Measurements from ENCODE around the gene TIAM1. TPM values are rescaled to one million over a fixed set of nuclear protein-coding genes. Genes with fewer than 3 reads are reported as not detected.

TIAM1 gene
- total RNA-seq, 1 experiment from 2014 or later: 9.4 TPM

DNA sequence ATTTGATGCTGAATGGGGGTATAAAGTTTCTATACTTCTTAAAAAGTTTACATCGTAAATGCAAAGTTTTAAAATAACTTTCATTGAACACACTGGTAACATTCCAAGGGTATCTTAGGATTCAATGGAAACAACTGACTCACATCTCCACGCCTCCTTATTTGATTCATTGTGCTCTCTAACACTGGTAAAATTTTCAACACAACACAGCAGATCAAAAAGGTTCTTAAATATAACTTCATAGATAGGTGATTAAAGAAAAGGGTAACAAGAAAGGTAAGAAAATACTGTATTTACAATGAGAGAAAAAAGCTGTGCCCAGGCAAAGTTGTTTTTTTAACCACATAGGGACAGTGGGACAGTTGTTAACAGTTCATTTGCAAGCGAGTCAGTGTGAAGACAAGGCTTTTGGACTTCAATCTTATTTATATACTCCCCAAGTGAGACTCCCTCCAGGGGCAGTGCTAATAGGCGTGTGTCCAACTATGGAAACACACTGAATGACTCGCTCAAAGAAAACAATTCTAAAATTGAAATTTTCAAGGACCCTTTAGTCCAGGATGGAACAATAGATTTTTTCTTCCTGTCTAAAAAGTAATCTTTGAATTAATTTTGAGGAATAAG is 140.5 kb downstream of the TIAM1 start:
- no peak for DNase-seq (ENCODE audit: low spot score)

DNA sequence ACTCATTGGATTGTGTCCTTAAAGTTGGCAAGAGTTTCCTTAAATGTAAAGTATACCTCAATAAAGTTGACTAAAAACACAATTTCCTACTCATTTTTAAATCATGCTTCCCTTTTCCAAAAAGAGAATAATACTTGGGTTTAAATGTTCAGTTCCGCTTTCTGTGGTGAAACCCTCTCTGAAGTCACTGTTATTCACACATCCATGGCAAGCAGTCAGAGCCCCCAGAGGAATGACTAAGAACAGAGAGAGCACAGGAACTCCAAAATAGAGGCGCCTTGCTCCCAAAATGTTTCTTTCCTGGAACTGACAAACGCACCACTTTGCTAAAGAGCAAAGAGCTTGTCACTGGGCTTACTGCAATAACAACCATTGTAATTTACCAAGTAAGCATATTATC is 142.5 kb downstream of the TIAM1 start:
- no peak for DNase-seq (ENCODE audit: low spot score)

DNA sequence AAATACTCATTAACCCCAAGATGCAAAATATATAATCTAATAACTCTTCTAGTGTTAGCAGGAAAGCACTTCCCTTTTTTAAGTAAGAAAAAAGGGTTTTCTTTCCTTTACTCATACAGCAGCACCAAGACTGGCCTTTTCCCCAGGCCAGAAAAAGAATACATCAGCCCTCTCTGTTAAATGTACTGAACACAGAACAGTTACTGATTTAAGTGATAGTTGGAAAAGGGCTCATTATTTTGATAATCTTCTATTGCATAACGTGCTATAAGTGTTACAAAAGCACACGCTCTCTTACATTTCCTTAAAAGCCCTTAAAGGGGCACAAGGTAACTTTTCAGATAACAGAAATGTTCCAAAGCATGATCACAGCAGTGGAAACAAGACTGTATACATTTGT is 142.9 kb downstream of the TIAM1 start:
- no peak for DNase-seq (ENCODE audit: low spot score)

DNA sequence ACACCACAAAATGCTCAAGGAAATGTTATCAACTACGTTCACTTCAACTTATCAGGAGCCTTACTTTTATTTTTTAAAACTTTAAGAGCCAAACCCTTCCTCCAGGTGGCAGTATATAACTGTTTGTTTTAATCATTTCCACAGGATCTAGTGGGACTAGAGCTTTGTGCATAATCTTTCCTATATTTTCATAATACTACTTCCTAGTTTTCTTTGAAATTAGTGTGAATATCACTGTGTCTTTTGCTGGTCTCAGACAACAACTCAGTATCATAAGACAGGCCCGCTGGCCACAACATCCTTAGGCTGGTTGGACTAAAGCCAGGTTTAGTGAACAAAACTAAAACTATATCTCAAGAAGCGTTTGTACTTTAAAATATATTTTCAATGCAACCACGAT is 145.5 kb downstream of the TIAM1 start:
- peak; percentile 40 for DNase-seq (ENCODE audit: low spot score)

DNA sequence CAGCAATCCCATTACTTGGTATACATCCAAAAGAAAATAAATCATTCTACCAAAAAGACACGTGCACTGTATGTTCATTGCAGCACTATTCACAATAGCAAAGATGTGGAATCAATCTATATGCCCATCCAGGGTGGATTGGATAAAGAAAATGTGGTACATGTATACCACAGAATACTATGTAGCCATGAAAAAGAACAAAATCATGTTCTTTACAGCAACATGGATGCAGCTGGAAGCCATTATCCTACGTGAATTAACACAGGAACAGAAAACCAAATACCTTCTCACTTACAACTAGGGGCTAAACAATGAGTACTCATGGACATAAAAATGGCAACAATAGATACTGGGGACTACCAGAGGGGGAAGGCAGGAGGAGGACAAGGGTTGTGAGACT is 147.3 kb downstream of the TIAM1 start:
- DNase-seq (ENCODE audit: low spot score): no peak

DNA sequence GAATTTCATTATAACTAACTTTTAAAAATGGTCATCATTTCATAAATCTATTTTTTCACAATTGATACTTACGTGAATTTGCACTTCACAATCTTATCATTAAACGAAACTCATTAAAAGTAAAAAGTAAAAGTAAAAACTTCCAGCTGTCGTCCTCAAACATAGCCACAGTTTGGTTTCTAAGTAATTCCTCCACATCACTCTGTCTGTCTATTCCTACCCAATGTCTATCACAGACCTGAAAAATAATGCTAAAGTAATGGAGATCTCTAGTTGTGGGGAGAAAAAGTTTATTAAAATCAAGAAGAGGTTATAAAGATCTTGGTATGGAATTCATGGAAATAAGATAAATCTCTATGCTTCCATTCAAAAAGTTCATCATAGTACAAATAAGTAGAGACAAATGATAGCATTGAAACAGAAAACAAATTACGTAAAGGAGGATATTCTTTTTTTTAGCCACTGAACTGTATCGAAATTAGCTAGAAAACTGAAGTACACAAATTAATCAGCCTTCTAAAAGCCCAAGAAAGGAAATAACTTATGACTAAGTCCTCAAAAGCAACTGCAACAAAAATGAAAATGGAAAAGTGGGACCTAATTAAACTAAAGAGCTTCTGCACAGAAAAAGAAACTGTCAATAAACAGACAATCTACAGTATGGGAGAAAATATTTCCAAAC is 148.6 kb downstream of the TIAM1 start:
- DNase-seq (ENCODE audit: low spot score): no peak

DNA sequence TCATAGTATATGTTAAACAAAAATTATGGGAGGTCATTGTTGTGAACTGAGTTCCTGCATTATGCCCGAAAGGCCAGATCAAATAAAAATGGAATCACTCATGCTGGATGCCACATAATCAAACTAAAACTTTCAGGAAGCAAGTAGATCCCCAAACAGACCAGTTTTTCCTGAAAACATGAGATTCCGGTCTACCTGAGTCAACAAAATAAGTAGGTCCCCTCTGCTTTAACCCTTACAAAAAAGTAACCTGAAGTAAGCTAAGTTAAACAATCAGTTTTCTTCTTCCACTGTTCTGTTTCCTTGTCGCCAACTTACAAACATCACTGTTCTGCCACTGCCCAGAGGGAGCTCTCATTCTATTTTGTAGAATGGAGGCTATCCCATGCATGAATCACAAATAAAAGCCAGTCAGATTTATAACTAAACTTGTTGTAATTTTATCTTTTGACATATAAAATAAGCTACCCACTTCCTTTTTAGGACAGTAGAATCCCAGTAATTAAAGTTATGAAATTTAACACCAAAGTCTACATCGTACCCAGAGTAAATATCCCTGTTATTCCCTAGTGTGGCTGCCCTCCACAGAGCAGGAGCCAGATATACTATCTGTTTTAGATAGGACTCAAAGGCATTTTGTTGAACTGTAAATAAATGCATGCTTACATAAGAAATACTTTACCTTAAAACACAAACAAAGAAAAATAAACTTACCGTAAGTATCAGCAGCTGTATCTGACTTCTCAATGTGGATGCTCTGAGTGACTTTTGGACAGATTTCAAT is 149.4 kb downstream of the TIAM1 start:
- DNase-seq (ENCODE audit: low spot score): peak; percentile 30

DNA sequence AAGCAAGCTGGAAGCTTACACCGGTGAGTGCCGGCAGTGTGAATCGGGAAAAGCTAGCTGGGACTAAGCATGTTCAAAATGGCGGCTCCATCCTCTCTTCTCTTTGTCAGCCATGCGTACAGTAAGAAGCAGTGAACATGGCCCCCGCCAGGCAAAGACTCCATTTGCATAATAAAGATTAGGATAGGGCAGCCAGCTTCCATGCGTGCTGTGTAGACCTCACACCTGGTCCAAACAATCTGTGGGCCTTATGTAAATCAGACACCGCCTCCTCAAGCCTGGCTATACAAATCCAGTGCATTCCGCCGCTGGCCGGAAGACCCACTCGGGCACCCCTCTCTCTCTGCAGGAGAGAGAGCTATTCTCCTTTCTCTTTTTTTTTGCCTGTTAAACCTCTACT is 150.3 kb downstream of the TIAM1 start:
- DNase-seq (ENCODE audit: low spot score): no peak

DNA sequence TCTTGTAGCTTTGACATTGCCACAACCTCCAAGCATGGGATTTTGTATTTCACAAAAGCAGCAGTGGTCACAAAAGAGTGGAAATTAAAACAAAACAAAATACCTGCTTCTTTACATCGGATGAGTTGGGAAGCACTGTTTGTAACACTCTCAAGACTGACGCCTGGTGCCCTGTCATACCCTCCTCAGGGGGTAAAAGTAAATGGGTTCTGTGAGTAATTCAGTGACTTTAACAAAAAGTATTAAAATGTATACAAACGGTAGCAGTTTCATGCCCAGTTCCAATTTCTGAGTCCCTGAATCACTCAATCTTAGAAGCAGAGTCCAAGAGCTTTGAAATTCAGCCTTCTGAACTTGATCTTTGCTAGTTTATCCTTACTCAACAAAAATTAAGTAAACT is 152.5 kb downstream of the TIAM1 start:
- no peak for DNase-seq (ENCODE audit: low spot score)

DNA sequence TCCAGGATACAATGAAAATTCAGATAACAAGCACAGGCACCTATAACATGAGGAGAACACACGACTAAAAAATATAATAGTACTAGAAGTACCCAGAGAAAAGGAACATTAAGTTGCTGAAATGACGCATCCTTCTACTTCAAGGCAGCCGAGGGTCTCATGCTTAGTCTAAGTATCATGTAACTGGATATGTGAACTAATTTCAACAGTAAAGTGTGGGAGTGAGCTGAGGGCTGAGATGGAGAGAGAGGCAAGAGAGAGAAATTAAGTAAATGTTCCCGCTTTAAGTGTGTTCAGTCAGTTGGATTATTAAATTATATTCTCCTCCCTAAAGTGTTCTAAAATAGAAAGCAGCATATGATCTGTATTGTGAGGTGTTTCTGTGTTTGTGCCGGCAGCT is 153.5 kb downstream of the TIAM1 start:
- DNase-seq (ENCODE audit: low spot score): no peak

DNA sequence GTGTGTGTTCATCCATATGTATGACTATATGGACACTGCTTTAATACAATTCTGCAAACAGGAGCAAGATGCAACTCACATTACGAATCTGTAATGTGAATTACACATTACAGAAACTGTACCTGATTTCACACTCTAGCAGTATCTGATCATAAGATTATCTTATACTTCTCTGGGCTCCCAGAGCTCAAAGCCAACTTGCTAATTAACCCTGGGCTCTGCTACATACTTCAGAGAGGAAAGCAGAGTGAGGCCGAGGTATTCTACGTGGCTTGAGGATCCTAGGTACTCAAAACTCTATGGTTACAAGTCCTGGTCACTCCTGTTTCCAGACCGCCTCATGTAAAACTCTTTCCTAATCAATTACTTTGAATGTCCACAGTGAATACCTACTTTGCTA is 156.6 kb downstream of the TIAM1 start:
- no peak for DNase-seq (ENCODE audit: low spot score)

DNA sequence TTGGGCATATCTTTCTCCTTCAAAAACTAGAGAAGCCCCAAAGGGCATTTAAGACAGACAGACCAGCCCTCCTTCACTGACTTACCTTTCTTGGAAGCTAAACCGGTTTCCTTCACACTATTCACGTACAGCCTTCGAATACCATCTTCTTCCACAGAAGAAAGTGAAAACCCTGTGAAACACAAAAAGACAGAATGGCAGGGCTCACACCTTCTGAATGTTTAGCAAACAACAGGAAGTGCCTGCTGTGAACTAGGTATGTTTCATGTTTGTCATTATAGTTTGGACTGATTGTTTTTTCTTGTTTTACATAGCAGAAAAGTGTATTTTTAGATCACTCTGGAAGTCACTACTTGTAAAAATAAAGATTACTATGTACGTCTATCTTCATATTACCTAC is 157.1 kb downstream of the TIAM1 start:
- DNase-seq (ENCODE audit: low spot score): no peak

DNA sequence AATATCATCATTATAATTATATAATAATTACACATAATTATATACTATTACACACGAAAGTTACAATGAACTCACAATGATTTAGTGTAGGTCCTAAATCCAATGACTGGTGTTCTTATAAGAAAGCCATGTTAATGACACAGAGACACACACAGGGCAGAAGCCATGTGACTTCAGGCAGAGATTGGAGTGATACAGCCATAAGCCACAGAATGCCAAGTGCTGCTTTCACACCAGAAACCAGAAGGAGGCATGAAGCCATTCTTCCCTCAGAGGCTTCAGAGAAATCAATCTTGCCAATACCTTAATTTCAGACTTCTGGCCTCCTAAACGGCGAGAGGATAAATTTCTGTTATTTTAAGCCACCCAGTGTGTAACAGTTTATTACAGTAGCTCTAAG is 158.4 kb downstream of the TIAM1 start:
- DNase-seq (ENCODE audit: low spot score): no peak

DNA sequence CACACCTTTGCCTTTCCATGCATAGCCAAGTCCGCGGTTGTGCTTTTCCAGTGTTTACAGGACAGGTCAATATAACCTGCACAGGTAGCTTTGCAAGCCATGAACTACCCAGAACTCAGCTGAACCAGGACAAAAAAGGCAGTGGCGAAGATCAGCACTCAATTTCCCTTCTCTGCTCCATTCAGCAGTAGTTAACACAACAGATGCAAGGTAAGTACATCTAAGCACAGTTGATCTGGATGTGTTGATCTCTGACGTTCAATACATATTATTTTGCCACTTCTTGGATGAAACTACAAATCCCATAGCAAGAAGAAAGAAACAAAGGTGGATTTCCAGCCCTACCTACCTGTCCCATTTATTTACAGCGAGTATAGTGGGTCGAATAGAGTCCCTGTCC is 159.2 kb downstream of the TIAM1 start:
- no peak for DNase-seq (ENCODE audit: low spot score)

DNA sequence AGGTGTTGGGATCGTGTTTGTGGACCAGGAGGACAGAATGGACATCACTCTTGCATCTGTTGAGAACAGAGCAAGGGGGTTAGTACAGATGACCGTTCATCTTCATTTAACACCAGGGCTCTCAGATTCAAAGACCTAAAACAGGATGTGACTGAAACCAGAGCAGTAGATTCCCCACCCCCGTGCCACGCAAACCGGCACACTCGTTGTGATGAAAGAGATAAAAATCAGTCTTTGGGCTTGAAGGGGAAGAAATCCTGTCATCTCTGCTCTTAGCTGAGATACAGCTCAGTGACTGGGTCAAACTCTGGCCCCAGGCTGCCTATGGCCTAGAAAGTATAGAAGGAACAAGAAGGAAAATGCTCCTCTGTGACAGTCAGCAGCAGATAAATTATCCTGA is 159.6 kb downstream of the TIAM1 start:
- no peak for DNase-seq (ENCODE audit: low spot score)

DNA sequence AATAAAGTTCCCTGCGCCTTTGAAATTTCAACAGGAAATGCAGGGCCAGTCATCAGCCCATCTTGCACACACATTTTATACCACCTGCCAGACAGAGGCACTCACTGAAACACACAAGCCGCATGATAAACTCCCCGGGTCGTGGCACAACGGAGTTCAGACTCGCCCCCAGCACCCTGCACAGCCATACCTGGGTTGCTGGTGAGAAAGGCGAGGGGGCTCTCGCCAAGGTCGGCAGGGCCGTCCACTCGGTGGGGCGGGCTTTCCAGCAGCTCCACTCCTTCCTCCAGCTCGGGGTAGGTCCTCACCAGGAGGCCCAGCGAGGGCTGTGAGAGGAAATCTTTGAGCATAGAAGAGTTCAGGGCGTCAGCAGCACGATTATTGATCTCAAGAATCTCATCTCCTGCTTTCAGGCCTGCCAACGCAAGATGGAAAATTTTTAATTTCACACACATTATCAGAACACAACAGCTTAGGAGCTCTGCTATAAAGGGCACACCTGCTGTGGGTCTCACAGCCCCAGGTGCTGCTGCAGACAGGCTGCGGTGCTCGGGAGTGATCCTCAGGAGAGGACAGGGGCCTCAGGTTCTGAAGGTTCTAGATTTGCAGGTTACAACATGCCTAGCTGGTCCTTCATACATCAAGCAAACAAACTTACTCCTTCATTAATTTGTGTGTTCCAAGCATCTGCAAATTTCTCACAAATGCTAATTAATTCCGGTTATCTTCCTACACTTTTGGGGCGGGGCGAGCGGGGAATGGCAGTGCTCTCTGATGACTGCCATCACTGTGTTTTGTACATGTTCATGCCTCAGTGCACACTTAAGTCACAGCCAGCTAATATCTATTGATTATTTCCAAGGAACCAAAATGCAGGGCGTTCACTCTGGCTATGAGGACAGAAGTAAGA is 161.6 kb downstream of the TIAM1 start:
- no peak for DNase-seq (ENCODE audit: low spot score)

DNA sequence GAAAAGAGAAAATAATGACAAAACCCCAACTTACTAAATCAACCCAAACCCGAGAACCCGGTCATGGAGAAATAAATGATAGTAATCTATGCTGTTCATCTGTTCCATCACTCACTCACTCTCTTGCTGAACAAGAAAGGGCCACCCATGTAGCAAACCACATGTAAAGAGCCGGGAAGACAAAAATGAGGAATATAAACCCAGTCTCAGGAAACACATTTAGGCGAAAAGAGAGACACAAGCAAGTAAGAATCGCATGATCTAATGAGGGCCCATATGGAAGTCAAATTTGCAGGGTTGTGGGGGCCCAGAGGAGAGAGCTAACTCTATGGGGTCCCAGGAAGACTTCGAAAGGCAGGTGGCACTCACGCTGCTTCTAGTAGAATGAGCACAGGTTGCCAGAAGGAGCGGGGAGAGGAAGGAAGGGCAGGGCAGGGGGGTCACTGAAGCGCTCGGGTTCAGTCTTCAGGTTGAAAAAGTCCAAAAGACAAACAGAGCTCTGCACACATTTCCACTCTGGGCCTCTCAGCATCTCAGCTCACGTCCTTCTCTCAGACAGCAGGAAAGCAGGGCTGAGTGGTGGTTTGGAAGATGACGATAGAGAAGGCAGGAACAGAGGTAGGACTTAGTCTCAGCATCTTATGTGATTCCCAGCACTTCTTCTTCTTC is 162.8 kb downstream of the TIAM1 start:
- DNase-seq (ENCODE audit: low spot score): no peak

DNA sequence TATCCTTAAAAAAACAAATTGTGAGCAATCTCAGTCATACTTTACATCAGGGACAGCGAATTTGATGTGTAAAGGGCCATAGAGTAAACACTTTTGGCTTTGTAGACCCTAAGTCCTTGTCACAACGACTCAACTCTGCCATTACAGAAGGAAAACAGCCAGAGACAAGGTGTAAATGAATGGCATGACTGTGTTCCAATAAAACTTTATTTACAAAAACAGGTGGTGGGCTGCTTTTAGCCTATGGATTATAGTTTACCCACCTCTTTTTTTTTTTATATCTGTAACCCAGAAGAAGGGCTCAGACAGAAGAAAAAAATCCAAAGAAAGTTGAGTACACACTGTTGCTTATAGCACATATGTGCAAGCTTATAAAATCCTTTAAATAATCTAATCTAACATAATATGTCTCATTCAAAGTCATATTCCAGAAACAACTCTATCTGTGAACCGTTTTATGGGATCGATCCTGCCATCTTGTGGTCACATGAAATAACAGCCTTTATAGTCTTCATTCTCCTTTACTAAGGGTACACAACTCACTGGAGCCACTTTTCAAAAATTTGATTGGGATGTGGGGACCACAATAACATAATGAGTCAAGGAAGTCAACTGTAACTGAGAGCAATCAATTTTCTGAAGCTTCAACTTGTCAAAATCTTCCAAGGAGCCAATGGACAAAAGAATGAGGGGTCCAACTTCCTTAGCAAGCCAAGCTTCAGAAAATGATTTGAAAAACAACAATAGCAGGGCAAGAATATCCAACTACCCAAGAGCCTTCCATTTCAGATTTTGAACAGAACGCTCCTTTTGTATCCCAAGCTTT is 163.6 kb downstream of the TIAM1 start:
- DNase-seq (ENCODE audit: low spot score): peak; percentile 45

DNA sequence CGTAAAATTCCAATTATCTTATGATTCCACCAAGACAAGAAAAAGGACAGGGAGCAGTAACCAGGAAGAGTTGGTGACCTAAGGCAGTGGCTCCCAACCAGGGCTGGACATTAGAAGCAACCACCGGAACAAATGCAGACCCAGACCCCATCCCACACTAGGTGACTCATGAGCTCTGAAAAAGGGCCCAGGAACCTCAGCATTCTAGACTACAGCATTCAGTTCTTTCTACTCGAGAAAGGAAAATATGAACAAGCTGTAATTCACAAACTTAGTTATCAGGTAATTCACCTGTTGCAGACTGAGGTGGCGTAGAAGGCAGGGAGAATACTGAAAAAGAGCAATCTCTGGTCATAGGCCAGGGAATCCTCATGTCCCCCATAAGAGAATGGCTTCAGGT is 167.3 kb downstream of the TIAM1 start:
- DNase-seq (ENCODE audit: low spot score): no peak

DNA sequence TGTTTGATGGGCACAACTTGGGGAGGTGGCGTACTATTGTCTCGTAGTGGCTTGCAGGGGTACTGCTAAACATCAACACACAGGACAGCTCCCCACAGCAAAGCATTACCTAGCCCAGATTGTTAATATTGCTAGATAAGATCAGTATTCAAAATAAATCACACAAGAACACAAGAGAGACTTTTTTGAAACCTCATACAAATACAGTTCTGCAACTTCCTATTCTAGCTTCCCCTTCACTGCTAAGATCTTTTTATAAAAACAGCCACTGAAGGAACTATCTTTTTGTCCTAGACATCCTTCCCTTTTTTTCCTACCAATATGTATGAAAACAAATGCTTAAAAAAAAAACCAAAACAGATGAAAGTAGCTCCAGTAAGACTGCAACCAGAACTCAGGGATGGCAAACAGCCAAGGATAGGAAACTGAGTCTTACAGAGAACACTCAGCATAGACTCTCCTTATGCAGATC is 167.9 kb downstream of the TIAM1 start:
- no peak for DNase-seq (ENCODE audit: low spot score)

Measured in H4 (cell line).